ENCODE measurements around the gene SDR42E1.

SDR42E1 gene

DNA sequence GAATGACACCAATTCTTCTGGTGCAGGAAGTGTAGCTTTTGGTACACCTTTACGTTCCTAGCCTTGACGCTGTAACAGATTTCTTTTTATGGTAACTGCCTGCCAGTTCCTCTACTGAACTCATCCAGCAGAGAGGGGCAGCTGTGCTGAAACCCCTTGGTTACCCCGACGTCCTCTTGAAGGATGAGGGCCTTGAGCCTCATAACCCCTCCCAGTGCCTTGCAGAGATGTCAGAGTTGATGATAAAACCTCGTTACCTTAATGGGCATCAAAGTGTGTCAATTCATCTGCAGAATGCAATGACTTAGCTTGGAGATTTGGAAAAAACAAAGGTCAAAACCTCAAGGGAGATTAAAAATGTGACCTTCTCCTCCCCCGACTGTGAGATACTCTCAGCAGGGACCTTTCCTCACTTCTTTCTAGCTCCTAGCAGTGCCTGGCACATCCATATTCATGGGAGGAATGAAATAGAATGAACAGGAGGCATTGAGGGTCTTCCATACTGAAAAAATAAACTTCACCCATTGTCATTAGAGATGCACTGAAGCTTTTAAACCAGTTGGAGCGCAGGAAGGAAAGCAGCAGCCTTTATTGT is 69.2 kb downstream of the SDR42E1 start:
- DNase-seq (ENCODE audit: low read depth in 3 of 3, low spot score in 1 of 3): no peak

GRCh38 chr16:81940781-81941560 is 70.3 kb downstream of the SDR42E1 start:
- no peak for DNase-seq (ENCODE audit: low read depth in 3 of 3, low spot score in 1 of 3)

GRCh38 chr16:81939164-81940056 is 71.9 kb downstream of the SDR42E1 start:
- no peak for DNase-seq (ENCODE audit: low read depth in 3 of 3, low spot score in 1 of 3)
